ENCODE measurements around the gene CCDC6.

DNA sequence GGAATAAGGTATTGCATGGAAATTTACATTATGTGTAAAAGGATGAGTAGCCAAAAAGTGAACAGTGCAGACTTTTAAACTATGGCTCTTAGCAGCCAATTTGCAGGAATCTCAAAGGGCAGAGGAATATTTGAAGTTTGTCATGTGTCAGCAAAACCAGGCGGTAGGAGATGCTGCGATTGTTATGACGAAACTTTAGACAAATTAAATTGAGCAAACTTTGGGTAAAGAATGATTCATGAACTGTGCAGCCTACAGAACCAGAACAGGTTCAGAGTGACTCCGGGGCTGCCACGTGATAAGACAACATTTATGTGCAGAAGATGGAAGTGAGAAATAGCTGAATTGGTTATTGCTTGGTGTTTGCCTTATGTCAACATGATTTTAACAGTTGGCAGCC, 39.2 kb upstream of the CCDC6 start:
- TF ChIP-seq, protein P1, sequence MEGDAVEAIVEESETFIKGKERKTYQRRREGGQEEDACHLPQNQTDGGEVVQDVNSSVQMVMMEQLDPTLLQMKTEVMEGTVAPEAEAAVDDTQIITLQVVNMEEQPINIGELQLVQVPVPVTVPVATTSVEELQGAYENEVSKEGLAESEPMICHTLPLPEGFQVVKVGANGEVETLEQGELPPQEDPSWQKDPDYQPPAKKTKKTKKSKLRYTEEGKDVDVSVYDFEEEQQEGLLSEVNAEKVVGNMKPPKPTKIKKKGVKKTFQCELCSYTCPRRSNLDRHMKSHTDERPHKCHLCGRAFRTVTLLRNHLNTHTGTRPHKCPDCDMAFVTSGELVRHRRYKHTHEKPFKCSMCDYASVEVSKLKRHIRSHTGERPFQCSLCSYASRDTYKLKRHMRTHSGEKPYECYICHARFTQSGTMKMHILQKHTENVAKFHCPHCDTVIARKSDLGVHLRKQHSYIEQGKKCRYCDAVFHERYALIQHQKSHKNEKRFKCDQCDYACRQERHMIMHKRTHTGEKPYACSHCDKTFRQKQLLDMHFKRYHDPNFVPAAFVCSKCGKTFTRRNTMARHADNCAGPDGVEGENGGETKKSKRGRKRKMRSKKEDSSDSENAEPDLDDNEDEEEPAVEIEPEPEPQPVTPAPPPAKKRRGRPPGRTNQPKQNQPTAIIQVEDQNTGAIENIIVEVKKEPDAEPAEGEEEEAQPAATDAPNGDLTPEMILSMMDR (IDR thresholded peaks at IDR 0.05; ENCODE audit: poor library complexity), result no peak
- no peak for TF ChIP-seq EZH2phosphoT487 (IDR thresholded peaks at IDR 0.05; ENCODE audit: low read depth, severe bottlenecking, unreplicated experiment)
